GM18873 (cell line): ENCODE results near the gene TTC7B.

Source experiments
- ATAC-seq: cut with Tn5 transposase; IDR thresholded peaks from one replicate; pipeline ENCODE4 v1.9.1; 2021; ENCODE audit warnings: mild to moderate bottlenecking, moderate library complexity, moderate number of reproducible peaks; ENCODE audit not compliant: unreplicated experiment, low FRiP score

TTC7B gene

GRCh38 chr14:90720832-90721231 lies 95.4 kb downstream of the TTC7B start:
- no peak for ATAC-seq

- ATAC-seq, result no peak
Observed at GRCh38 chr14:90720336-90720735, 95.9 kb downstream of the TTC7B start.

GRCh38 chr14:90717916-90718315 lies 98.3 kb downstream of the TTC7B start:
- no peak for ATAC-seq

DNA sequence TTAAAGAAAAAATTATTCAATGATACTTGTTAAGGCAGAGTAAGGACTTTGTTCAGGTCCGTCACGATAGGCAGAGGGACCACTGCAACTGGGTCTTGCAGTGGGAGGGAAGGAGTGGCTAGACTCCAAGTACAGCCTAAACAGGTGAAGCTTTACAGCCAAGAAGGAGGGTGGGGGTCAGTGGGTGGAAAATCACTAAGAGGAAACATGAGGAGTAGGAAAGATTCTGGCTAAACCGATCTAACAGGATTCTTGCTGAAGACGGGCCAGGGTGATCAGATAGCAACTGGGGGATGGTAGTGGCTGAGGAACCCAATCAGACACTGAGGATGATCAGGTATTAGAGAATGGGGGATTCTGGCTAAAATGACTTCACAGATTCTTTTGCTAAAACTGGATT lies 100.2 kb downstream of the TTC7B start:
- no peak for ATAC-seq

GRCh38 chr14:90715495-90715894 lies 100.7 kb downstream of the TTC7B start:
- no peak for ATAC-seq

GRCh38 chr14:90714811-90715210 lies 101.4 kb downstream of the TTC7B start:
- no peak for ATAC-seq

DNA sequence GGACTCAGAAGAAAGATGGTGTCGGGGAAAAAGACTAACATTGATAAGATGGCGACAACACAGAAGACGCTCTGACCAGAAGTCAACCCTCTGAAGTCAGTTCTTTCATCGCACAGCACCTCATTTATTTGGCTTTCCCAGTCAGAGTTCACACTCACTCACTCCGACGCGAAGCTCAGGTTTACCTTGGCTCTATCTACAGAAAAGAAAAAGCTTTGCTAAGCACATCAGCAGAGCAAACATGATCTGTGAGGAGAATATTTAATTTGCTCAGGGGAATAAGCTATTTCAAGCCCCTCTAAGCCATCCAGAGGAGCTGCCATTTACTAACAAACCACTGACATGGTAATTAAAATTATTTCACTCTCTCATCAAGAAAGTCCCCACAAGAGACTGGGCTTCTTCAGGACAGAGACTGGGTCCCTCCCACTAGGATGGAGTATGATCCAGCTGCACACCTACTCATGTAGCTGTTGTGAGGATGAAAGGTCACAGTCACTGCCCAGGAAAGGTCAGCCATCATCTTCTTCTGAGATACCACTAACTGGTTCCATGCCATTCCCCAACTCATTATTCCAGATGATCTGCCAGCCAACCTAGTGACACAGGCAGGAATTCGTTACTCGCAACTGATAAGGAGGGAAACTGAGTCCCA lies 111.4 kb downstream of the TTC7B start:
- no peak for ATAC-seq

DNA sequence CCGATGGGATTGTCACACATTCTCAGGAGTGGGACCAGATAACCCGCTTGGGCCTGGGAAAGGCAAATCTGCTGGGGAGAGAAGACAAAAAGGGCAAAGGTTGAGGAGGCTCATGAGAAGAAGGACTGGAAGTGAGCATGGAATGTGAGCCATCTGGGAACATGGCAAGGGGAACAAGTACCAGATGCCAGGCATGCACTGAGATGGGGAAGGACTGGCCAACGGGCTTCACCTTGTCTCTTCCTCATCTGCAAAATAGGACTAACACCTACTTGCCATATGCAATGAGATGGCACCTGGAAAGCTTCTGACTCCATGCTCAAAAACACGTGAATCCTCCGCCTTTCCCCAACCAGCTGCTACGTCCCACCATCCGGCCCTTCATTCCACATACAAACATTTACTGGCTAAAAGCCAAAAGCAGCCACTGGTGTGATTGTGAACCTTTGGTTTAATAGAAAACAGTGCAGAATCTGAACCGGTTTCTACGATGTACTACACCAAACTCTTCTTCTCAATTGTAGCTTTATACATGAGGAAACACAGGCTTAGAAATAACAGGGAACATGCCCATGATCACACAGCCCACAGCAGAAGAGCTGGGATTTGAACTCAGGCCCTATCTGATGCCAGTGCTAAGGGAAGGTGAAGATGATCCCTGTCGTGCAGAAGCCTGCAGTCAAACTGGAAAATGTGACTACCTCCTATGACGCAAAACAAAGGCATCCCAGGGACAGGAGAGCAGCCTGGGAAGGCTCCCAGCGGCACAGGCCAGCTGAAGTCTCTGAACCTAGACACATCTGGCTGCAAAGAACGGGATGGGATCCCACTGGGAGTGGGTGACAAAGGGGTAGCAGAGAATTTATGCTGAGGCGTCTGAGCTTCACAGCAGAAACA lies 112.1 kb downstream of the TTC7B start:
- ATAC-seq, result no peak

GRCh38 chr14:90700933-90701776 lies 115.1 kb downstream of the TTC7B start:
- ATAC-seq, result no peak

- ATAC-seq, result no peak
Observed at GRCh38 chr14:90699016-90699415, 117.2 kb downstream of the TTC7B start.

DNA sequence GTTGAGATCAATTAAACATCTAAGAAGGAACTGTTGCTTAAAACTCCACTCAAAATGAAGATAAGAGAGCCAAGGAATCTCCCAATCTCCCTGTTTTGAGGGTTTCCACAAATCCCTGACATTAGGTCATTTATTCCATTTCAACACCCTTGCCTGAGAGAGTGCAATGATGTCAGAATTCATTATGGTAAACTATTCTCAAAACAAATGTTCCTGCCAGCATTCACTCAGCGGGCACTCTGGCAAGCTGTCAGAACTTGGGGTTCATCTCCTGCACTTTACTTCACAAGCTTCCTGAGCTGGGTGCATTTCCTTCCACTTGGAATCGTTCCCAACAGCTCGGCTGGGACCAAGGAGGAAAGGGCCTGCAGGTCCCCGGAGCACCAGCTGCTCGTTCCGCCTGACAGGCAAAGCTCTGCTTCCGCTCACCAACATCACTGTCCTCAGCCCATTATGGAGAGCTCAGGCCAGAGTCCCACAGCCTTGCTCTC lies 117.8 kb downstream of the TTC7B start:
- no peak for ATAC-seq

GRCh38 chr14:90697577-90698206 lies 118.5 kb downstream of the TTC7B start:
- no peak for ATAC-seq

DNA sequence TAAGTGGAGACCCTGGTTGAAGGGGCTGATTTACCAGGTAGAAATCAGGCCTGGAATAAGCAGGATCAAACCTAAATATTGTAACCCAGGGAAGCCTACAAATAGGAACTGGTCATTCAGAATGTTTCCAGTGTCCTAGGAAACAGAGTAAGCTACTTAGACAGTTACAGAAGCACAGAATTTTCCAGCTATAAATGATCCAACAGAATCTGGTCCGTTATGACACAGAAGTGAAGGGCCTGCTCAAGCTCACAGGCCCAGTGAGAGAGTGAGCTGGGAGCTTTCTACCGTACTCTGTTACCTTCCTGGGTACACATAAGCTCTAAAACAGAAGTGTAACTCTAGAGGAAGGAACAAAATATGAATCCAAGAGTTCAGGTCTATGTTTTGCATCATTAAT lies 119.1 kb downstream of the TTC7B start:
- no peak for ATAC-seq

DNA sequence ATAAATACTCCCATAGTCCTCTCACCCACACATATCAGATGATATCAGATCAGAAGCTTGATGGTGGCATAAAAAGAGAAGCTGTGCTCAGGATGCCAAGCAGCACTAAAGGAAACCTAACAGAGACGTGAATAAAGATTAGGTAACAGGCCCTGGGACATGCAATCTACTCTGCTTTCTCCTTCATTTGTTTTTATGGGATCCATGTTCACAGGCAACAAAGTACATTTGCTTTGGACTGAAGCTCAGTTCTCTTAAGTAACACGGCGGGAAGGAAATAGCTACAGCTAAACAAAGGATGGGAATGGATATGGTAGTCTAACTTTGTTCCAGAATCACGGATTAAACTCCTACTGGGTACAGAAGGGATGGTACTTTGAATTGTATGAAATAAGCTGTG lies 119.5 kb downstream of the TTC7B start:
- no peak for ATAC-seq

- ATAC-seq, result no peak
Observed at GRCh38 chr14:90695997-90696660, 120.1 kb downstream of the TTC7B start.

DNA sequence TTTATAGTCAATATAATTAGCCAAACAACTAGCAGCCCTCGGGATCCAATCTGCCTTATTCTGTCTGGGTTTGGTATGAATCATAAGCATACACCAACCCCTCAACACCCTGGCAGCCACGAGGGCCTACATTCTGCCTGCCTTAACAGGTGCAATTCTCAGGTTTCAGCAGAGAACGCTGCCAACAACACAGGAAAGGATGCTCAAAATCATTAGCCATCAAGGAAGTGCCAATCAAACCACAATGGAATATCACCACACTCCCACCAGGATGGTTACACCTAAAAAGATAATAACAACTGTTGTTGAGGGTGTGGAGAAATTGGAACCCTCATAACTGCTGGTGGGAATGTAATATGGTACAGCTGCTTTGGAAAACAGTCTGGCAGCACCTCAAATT lies 122.8 kb downstream of the TTC7B start:
- no peak for ATAC-seq

- no peak for ATAC-seq
Observed at GRCh38 chr14:90692826-90693225, 123.4 kb downstream of the TTC7B start.

DNA sequence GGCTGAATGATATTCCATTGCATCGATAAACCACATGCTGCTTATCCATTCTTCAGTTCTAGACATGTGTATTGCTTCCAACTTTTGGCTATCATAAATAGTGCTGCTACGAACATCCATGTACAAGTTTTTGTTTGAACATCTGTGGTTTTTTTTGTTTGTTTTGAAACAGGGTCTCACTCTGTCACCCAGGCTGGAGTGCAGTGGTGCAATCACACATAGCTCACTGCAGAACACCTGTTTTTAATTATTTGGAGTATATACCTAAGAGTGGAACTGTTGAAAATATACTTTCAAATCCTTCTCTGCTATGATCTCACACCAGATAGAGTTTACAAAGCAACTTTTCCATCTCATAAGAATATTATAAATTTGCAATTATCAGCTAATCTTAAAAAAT lies 124.2 kb downstream of the TTC7B start:
- ATAC-seq, result no peak

GRCh38 chr14:90691627-90692026 lies 124.6 kb downstream of the TTC7B start:
- ATAC-seq, result no peak

DNA sequence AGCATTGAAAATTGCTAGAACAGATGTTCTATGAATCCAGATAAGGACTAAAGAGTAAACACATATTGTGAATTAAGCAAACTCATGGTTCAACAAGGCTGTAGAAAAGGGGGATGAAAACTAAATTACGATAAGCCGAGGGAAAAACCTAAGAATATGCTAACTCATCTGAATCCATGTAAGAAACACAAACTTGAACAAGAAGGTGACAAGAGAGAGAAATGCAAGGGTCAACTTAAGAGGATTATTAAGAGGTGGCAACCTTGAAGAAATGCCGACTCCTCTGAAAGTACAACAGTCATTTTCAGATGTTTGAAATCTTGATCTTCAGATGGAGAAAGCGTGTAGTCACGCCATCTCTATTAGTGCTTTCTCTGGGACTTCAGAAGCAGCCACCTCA lies 128.6 kb downstream of the TTC7B start:
- no peak for ATAC-seq
